ENCODE data around the gene NPL.

NPL gene

GRCh38 chr1:182869241-182869666 lies 79.7 kb downstream of the NPL start:
- TF ChIP-seq CTCF (conservative IDR thresholded peaks at IDR 0.05) = no peak
- TF ChIP-seq ZFX (IDR thresholded peaks at IDR 0.05) = no peak
- peak overlapping the region; percentile 21 for H3K27ac ChIP-seq

GRCh38 chr1:182872881-182873280 lies 83.3 kb downstream of the NPL start:
- H3K27ac ChIP-seq = no peak overlapping the region

GRCh38 chr1:182875889-182876288 lies 86.3 kb downstream of the NPL start:
- H3K27ac ChIP-seq = no peak overlapping the region
- TF ChIP-seq ZFX (IDR thresholded peaks at IDR 0.05) (no peak), CTCF (conservative IDR thresholded peaks at IDR 0.05) (no peak)

More at GRCh38 chr1:182872881-182873280, 83.3 kb downstream of the NPL start:
- TF ChIP-seq CTCF (conservative IDR thresholded peaks at IDR 0.05) (no peak), ZFX (IDR thresholded peaks at IDR 0.05) (no peak)

- TF ChIP-seq ZFX (IDR thresholded peaks at IDR 0.05) = no peak
- TF ChIP-seq CTCF (conservative IDR thresholded peaks at IDR 0.05) = no peak
- H3K27ac ChIP-seq = no peak overlapping the region
Observed at GRCh38 chr1:182877331-182877730, 87.8 kb downstream of the NPL start.

- no peak overlapping the region for H3K27ac ChIP-seq
- TF ChIP-seq CTCF (conservative IDR thresholded peaks at IDR 0.05) (no peak), ZFX (IDR thresholded peaks at IDR 0.05) (no peak)
Observed at GRCh38 chr1:182877842-182878241, 88.3 kb downstream of the NPL start.
